Colonic mucosa (tissue), 4 donors: ENCODE measurements around the gene AUH. TPM values are rescaled to one million over a fixed set of nuclear protein-coding genes. Genes with fewer than 3 reads are reported as not detected.

Experiments
- DNase-seq: peaks from one replicate; pipeline ENCODE4 v3.0.0-alpha.2; 2020
- H3K27ac ChIP-seq: fragments of 200-600 bp; one replicate; pipeline ENCODE4 v1.8.0; 2021
- H3K27me3 ChIP-seq: fragments of 200-600 bp; one replicate; pipeline ENCODE4 v1.8.0; 2021
- H3K36me3 ChIP-seq: fragments of 200-600 bp; one replicate; pipeline ENCODE4 v1.8.0; 2021
- H3K4me1 ChIP-seq: fragments of 200-600 bp; one replicate; pipeline ENCODE4 v1.8.0; 2021; ENCODE audit warnings: mild to moderate bottlenecking
- H3K4me3 ChIP-seq: fragments of 200-600 bp; one replicate; pipeline ENCODE4 v1.8.0; 2021
- H3K9ac ChIP-seq, 2 donors: one replicate each; pipeline ENCODE4 v1.7.0; 2013; ENCODE audit warnings: control low read depth in 2 of 2, low read depth in 2 of 2, low read length in 2 of 2
- H3K9me3 ChIP-seq: fragments of 200-600 bp; one replicate; pipeline ENCODE4 v1.8.0; 2021
- CTCF ChIP-seq: fragments of 200-600 bp; IDR thresholded peaks from one replicate; pipeline ENCODE4 v1.8.0; 2022; ENCODE audit warnings: antibody characterized with exemption, mild to moderate bottlenecking
- intact Hi-C: fragments of 100-400 bp; cut with DNase I; formaldehyde crosslinking; loops from one replicate; pipeline ENCODE4 v1.14.1; 2022
- total RNA-seq, 2 donors: library from RNA; stranded (reverse); fragmentation: NEBNext Ultra II Directional in 1 of 2; extraction: Animal tissue kit (Norgen Biotek cat#: 25700) in 1 of 2; gene quantifications; one replicate each; pipeline ENCODE4 v1.2.1, GENCODE V29; 2021
- donor health status: healthy.
- donor health status: DM: no; HTN: no; CAD: no.
- donor health status: DM: no; HTN: no; CAD: no.

Gene AUH
- total RNA-seq, 2 donors from 2014 or later: 21.5 to 47.6 TPM

GRCh38 chr9:91285729-91286353 is 75.9 kb downstream of the AUH start:
- no peaks in the 10 kb centered on the region for H3K27me3 ChIP-seq
- no peaks in the 10 kb centered on the region for H3K9me3 ChIP-seq
- no peaks in the 10 kb centered on the region for H3K4me1 ChIP-seq
- no peak for TF ChIP-seq CTCF
- no peak for DNase-seq
- intact Hi-C loops: no loop called here
- H3K4me3 ChIP-seq: no peak overlapping the region
- H3K27ac ChIP-seq: no peak overlapping the region
- H3K36me3 ChIP-seq: no peaks in the 10 kb centered on the region
- no peak overlapping the region for H3K9ac ChIP-seq

DNA sequence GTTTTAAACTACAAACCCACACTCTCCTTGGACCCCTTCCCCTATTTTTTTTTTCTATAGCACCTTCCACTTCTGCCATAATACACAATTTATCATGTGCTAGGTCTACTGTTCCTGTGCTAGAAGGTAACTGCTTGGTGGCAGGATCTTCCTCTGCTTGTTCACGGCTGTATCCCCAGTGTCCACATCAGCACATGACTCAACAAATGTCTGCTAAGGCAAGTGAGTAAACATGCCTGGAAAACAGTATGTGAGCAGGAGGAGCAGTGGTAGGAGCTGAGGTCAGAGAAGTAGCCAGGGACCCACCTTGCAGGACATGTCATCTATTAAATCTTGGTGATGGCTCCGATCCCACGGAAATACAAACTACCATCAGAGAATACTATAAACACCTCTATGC is 79.4 kb downstream of the AUH start:
- intact Hi-C loops: no loop called here
- H3K27ac ChIP-seq: no peak overlapping the region
- H3K4me3 ChIP-seq: no peak overlapping the region
- H3K36me3 ChIP-seq: no peaks in the 10 kb centered on the region
- no peaks in the 10 kb centered on the region for H3K4me1 ChIP-seq
- H3K9ac ChIP-seq: no peak overlapping the region
- TF ChIP-seq CTCF: no peak
- DNase-seq: no peak
- no peaks in the 10 kb centered on the region for H3K27me3 ChIP-seq
- no peaks in the 10 kb centered on the region for H3K9me3 ChIP-seq

GRCh38 chr9:91279296-91280204 is 82.2 kb downstream of the AUH start:
- no peaks in the 10 kb centered on the region for H3K9me3 ChIP-seq
- no peak overlapping the region for H3K27ac ChIP-seq
- H3K4me1 ChIP-seq: no peaks in the 10 kb centered on the region
- intact Hi-C loops: no loop called here
- TF ChIP-seq CTCF: no peak
- H3K4me3 ChIP-seq: no peak overlapping the region
- no peak overlapping the region for H3K9ac ChIP-seq
- H3K36me3 ChIP-seq: no peaks in the 10 kb centered on the region
- no peak for DNase-seq
- no peaks in the 10 kb centered on the region for H3K27me3 ChIP-seq

GRCh38 chr9:91276513-91276912 is 85.2 kb downstream of the AUH start:
- intact Hi-C loops: no loop called here
- no peak overlapping the region for H3K27ac ChIP-seq
- TF ChIP-seq CTCF: no peak
- H3K4me3 ChIP-seq: no peak overlapping the region
- no peaks in the 10 kb centered on the region for H3K9me3 ChIP-seq
- no peaks in the 10 kb centered on the region for H3K4me1 ChIP-seq
- H3K36me3 ChIP-seq: no peaks in the 10 kb centered on the region
- no peak overlapping the region for H3K9ac ChIP-seq
- no peaks in the 10 kb centered on the region for H3K27me3 ChIP-seq
- no peak for DNase-seq

DNA sequence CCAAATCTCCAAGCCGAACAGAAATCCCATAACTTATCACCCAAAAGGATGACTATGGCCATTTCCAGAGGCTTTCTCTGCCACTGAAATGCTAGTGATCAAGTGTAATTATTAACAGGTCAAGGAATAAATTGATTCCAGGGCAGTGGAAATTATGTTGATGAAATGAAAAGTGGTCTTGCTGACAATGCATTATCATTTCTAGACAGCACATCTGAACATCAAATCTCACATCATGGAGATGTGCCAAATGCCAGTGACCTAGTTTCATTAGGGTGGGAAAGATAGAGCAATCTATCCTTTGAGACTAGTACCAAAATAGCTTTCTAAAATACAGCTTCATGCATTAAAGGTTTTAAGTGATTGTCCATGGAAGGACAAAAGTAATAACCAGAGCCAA is 86.1 kb downstream of the AUH start:
- Histone ChIP-seq H3K9ac (no peak overlapping the region), H3K27me3 (no peaks in the 10 kb centered on the region), H3K4me1 (no peaks in the 10 kb centered on the region), H3K36me3 (no peaks in the 10 kb centered on the region), H3K4me3 (no peak overlapping the region), H3K27ac (no peak overlapping the region), H3K9me3 (no peaks in the 10 kb centered on the region)
- no peak for DNase-seq
- intact Hi-C loops: no loop called here
- TF ChIP-seq CTCF: no peak
